H1 (cell line): ENCODE data around the gene VPREB1. TPM values are rescaled to one million over a fixed set of nuclear protein-coding genes. Genes with fewer than 3 reads are reported as not detected.

Source experiments
- CTCF ChIA-PET: fragments of 300-600 bp; sonication (Branson Sonifier 250); formaldehyde crosslinking; loops from one replicate; lab custom pipeline; 2021; ENCODE audit not compliant: partially characterized antibody; lab: Charles Lee
- POLR2A ChIA-PET: fragments of 300-600 bp; sonication (Branson Sonifier 250); formaldehyde crosslinking; loops from one replicate; lab custom pipeline; 2021; ENCODE audit warnings: inconsistent platforms; ENCODE audit not compliant: partially characterized antibody; lab: Charles Lee
- DNase-seq, 2 experiments: peaks; one replicate each; pipeline versions ENCODE4 v3.0.0 to v3.0.0-alpha.2; 2010 to 2022; ENCODE audit warnings: low spot score in 2 of 2, low read depth in 1 of 2, mixed read lengths in 1 of 2
- FAIRE-seq: peaks from 2 replicates; lab custom pipeline; 2011; peaks lifted over from hg19 to GRCh38; lab: Jason Lieb, UNC
- H2AFZ ChIP-seq: 2 replicates; pipeline ENCODE4 v1.8.1; 2012; ENCODE audit warnings: low read length, inconsistent platforms
- H2AK5ac ChIP-seq: 2 replicates; pipeline ENCODE4 v1.6.1; 2013; ENCODE audit warnings: low read depth, low read length
- H2BK120ac ChIP-seq: replicated peaks from 2 replicates; pipeline ENCODE3; 2013; ENCODE audit warnings: low read depth, low read length, inconsistent platforms
- H2BK12ac ChIP-seq: 2 replicates; pipeline ENCODE4 v1.6.1; 2013; ENCODE audit warnings: low read depth, low read length
- H2BK15ac ChIP-seq: 2 replicates; pipeline ENCODE4 v1.6.1; 2013; ENCODE audit warnings: low read length
- H2BK20ac ChIP-seq: 2 replicates; pipeline ENCODE4 v1.6.1; 2013; ENCODE audit warnings: low read length
- H2BK5ac ChIP-seq: 2 replicates; pipeline ENCODE4 v1.6.1; 2013; ENCODE audit warnings: low read depth, low read length
- H3K14ac ChIP-seq: 2 replicates; pipeline ENCODE4 v1.6.1; 2013; ENCODE audit warnings: inconsistent platforms; ENCODE audit not compliant: insufficient read length
- H3K18ac ChIP-seq: 2 replicates; pipeline ENCODE4 v1.6.1; 2013; ENCODE audit warnings: low read length; ENCODE audit errors: extremely low read depth
- H3K23ac ChIP-seq: 2 replicates; pipeline ENCODE4 v1.6.1; 2013; ENCODE audit warnings: inconsistent platforms; ENCODE audit not compliant: insufficient read length
- H3K23me2 ChIP-seq: 2 replicates; pipeline ENCODE4 v1.6.1; 2013; ENCODE audit warnings: low read depth, low read length
- H3K27ac ChIP-seq: 2 replicates; pipeline ENCODE4 v1.6.1; 2011; ENCODE audit warnings: low read depth, low read length, inconsistent platforms
- H3K27me3 ChIP-seq, 4 experiments: replicated peaks in 1 of 4; 1 replicate in 1 of 4; 2 replicates in 3 of 4; pipeline versions ENCODE4 v1.6.1 to v1.8.1; 2011 to 2013; ENCODE audit warnings: low read length in 3 of 4, mild to moderate bottlenecking in 3 of 4, inconsistent platforms in 2 of 4, mixed read lengths in 2 of 4, moderate library complexity in 1 of 4; ENCODE audit not compliant: control insufficient read depth in 3 of 4, insufficient read depth in 3 of 4; ENCODE audit errors: extremely low read depth in 1 of 4
- H3K36me3 ChIP-seq, 4 experiments: 2 replicates each; pipeline versions ENCODE4 v1.6.1 to v1.8.1; 2011 to 2013; ENCODE audit warnings: mild to moderate bottlenecking in 4 of 4, low read length in 3 of 4, moderate library complexity in 2 of 4, control low read depth in 1 of 4, inconsistent platforms in 1 of 4; ENCODE audit not compliant: insufficient read depth in 4 of 4, control insufficient read depth in 2 of 4
- H3K4ac ChIP-seq: replicated peaks from 2 replicates; pipeline ENCODE3; 2013; ENCODE audit warnings: low read length, low read depth, mixed read lengths, inconsistent platforms; ENCODE audit not compliant: insufficient read length
- H3K4me1 ChIP-seq, 4 experiments: replicated peaks in 1 of 4; 1 replicate in 1 of 4; 2 replicates in 3 of 4; pipeline versions ENCODE4 v1.6.1 to v1.8.1; 2011 to 2013; ENCODE audit warnings: low read length in 3 of 4, inconsistent platforms in 2 of 4, mixed read lengths in 1 of 4; ENCODE audit not compliant: insufficient read depth in 4 of 4, control insufficient read depth in 3 of 4
- H3K4me2 ChIP-seq, 2 experiments: 2 replicates each; pipeline versions ENCODE4 v1.6.1 to v1.8.1; 2011 to 2013; ENCODE audit warnings: low read depth in 2 of 2, low read length in 2 of 2, control low read depth in 1 of 2, inconsistent platforms in 1 of 2, mild to moderate bottlenecking in 1 of 2; ENCODE audit not compliant: insufficient read depth in 1 of 2
- H3K4me3 ChIP-seq, 4 experiments: fragments of 200-600, 300-600 bp in 1 of 4; sonication (generic), shearing (Covaris generic), sonication (Bioruptor Twin) in 1 of 4; 2 replicates each; pipeline versions ENCODE4 v1.5.1 to v1.8.1; 2011 to 2016; ENCODE audit warnings: low read length in 4 of 4, low read depth in 3 of 4, control low read depth in 2 of 4, inconsistent platforms in 2 of 4, mild to moderate bottlenecking in 2 of 4, mixed read lengths in 1 of 4, moderate library complexity in 1 of 4; ENCODE audit not compliant: insufficient read depth in 2 of 4; ENCODE audit errors: extremely low read depth in 1 of 4
- H3K56ac ChIP-seq: replicated peaks from 2 replicates; pipeline ENCODE3; 2013; ENCODE audit warnings: low read depth, mild to moderate bottlenecking, mixed read lengths, low read length, inconsistent platforms; ENCODE audit not compliant: insufficient read length
- H3K79me1 ChIP-seq: 2 replicates; pipeline ENCODE4 v1.6.1; 2013; ENCODE audit warnings: low read depth, low read length, control low read depth
- H3K79me2 ChIP-seq, 2 experiments: 2 replicates each; pipeline versions ENCODE4 v1.6.1 to v1.8.1; 2012 to 2013; ENCODE audit warnings: low read length in 2 of 2, mild to moderate bottlenecking in 2 of 2, inconsistent platforms in 1 of 2; ENCODE audit not compliant: insufficient read depth in 2 of 2, control insufficient read depth in 1 of 2
- H3K9ac ChIP-seq, 4 experiments: replicated peaks in 1 of 4; 1 replicate in 1 of 4; 2 replicates in 3 of 4; pipeline versions ENCODE4 v1.6.1 to v1.8.1; 2011 to 2013; ENCODE audit warnings: low read depth in 3 of 4, low read length in 3 of 4, control low read depth in 2 of 4, mild to moderate bottlenecking in 2 of 4, moderate library complexity in 2 of 4, inconsistent platforms in 1 of 4; ENCODE audit errors: extremely low read depth in 1 of 4
- H3K9me3 ChIP-seq, 2 experiments: 2 replicates each; pipeline versions ENCODE4 v1.6.1 to v1.8.1; 2012 to 2013; ENCODE audit warnings: mild to moderate bottlenecking in 2 of 2, moderate library complexity in 2 of 2, control low read depth in 1 of 2, inconsistent platforms in 1 of 2, low read depth in 1 of 2, low read length in 1 of 2, mixed read lengths in 1 of 2; ENCODE audit not compliant: insufficient read depth in 2 of 2
- H4K20me1 ChIP-seq, 2 experiments: replicated peaks in 1 of 2; 2 replicates each; pipeline versions ENCODE3 to v1.8.1; 2011 to 2013; ENCODE audit warnings: inconsistent platforms in 2 of 2, low read length in 2 of 2, mild to moderate bottlenecking in 1 of 2; ENCODE audit not compliant: insufficient read depth in 2 of 2, control insufficient read depth in 1 of 2
- H4K5ac ChIP-seq: 2 replicates; pipeline ENCODE4 v1.6.1; 2013; ENCODE audit warnings: low read length, low read depth, mixed read lengths, inconsistent platforms; ENCODE audit not compliant: insufficient read length
- H4K8ac ChIP-seq: 2 replicates; pipeline ENCODE4 v1.8.0; 2013; ENCODE audit warnings: mild to moderate bottlenecking, moderate library complexity, low read length, inconsistent platforms; ENCODE audit not compliant: insufficient read depth; ENCODE audit errors: extremely low read depth
- H4K91ac ChIP-seq: replicated peaks from 2 replicates; pipeline ENCODE3; 2013; ENCODE audit warnings: low read length, mixed read lengths, inconsistent platforms; ENCODE audit not compliant: insufficient read length
- CBX8 ChIP-seq: fragments of 300-800, 300-1000 bp; sonication (generic); IDR thresholded peaks from 2 replicates; pipeline ENCODE4 v1.7.1; 2016; ENCODE audit warnings: low read depth, low read length, borderline replicate concordance
- EZH2 ChIP-seq: fragments of 200-600 bp; sonication (generic); IDR thresholded peaks from 2 replicates; pipeline ENCODE4 v1.7.1; 2012; ENCODE audit warnings: low read depth, mild to moderate bottlenecking, moderate library complexity, low read length, inconsistent platforms; ENCODE audit not compliant: severe bottlenecking
- JUN ChIP-seq: IDR thresholded peaks from 2 replicates; pipeline ENCODE4 v1.6.1; 2011; ENCODE audit warnings: low read depth, mild to moderate bottlenecking, improper control_type of control experiment, low read length
- KDM5A ChIP-seq: fragments of 200-600 bp; IDR thresholded peaks from 2 replicates; pipeline ENCODE4 v1.7.1; 2012; ENCODE audit warnings: mild to moderate bottlenecking, low read length, inconsistent platforms, mixed read lengths
- POU5F1 ChIP-seq: IDR thresholded peaks from 2 replicates; pipeline ENCODE4 v1.6.1; 2011; ENCODE audit warnings: low read depth, mild to moderate bottlenecking, low read length, moderate library complexity
- RXRA ChIP-seq: IDR thresholded peaks from 2 replicates; pipeline ENCODE4 v1.6.1; 2011; ENCODE audit warnings: low read depth, mild to moderate bottlenecking, low read length, moderate library complexity; ENCODE audit not compliant: insufficient read depth
- SIN3A ChIP-seq, 2 experiments: IDR thresholded peaks in 1 of 2; conservative IDR thresholded peaks in 1 of 2; 2 replicates each; pipeline ENCODE4 v1.6.1; 2011 to 2012; ENCODE audit warnings: low read length in 2 of 2, improper control_type of control experiment in 1 of 2, low read depth in 1 of 2, mild to moderate bottlenecking in 1 of 2
- TAF7 ChIP-seq: optimal IDR thresholded peaks from 2 replicates; pipeline ENCODE3; 2011; ENCODE audit warnings: low read depth, mild to moderate bottlenecking, inconsistent platforms, low read length, moderate library complexity, borderline replicate concordance
- WGBS, 2 experiments: shearing (Covaris generic) in 1 of 2; methylation state at CpG; one replicate each; pipeline versions ENCODE4 v1.1.6 to v1.1.7; 2013 to 2015; ENCODE audit warnings: low lambda C conversion rate in 2 of 2, mixed read lengths in 2 of 2, inconsistent platforms in 1 of 2, low coverage in 1 of 2, missing lambda C conversion rate in 1 of 2; ENCODE audit not compliant: insufficient replicate concordance in 2 of 2, insufficient coverage in 1 of 2, insufficient read length in 1 of 2; ENCODE audit errors: extremely low coverage in 1 of 2, missing lambda C conversion rate in 1 of 2; 5-methylcytosine and 5-hydroxymethylcytosine counted together
- polyA plus RNA-seq, 7 experiments: library from polyadenylated mRNA; depleted of rRNA in 3 of 7; stranded (reverse) in 5 of 7; unstranded in 2 of 7; fragments of >200 nt in 5 of 7; fragments of 200-250 nt in 2 of 7; gene quantifications; 1 replicate in 5 of 7; 2 replicates in 1 of 7; 4 replicates in 1 of 7; pipeline versions ENCODE4 v1.2.1 to v1.2.3, GENCODE V29; 2011 to 2013; ENCODE audit warnings: missing spikeins in 2 of 7, mixed read lengths in 2 of 7
- total RNA-seq: library from RNA; stranded (reverse); fragmentation: NEBNext Ultra II Directional; extraction: Animal tissue kit (Norgen Biotek cat#: 25700); gene quantifications from 2 replicates; pipeline ENCODE4 v1.2.1, GENCODE V29; 2021
- TF ChIP-seq, protein P1 (sequence below), 3 experiments: IDR thresholded peaks; 1 replicate in 2 of 3; 2 replicates in 1 of 3; pipeline versions ENCODE4 v1.5.1 to v1.6.1; 2011; ENCODE audit warnings: low read length in 3 of 3, mild to moderate bottlenecking in 3 of 3, inconsistent platforms in 2 of 3, low read depth in 1 of 3, moderate library complexity in 1 of 3; ENCODE audit not compliant: insufficient read depth in 1 of 3; ENCODE audit errors: control extremely low read depth in 1 of 3
- TF ChIP-seq, protein P2 (sequence below): IDR thresholded peaks from 2 replicates; pipeline ENCODE4 v1.6.1; 2012; ENCODE audit warnings: inconsistent platforms

VPREB1 gene
- total and polyA plus RNA-seq, 2 of the 8 experiments (the other 6 are each of a cell fraction or from before 2014, with no cell fraction given): not detected

DNA sequence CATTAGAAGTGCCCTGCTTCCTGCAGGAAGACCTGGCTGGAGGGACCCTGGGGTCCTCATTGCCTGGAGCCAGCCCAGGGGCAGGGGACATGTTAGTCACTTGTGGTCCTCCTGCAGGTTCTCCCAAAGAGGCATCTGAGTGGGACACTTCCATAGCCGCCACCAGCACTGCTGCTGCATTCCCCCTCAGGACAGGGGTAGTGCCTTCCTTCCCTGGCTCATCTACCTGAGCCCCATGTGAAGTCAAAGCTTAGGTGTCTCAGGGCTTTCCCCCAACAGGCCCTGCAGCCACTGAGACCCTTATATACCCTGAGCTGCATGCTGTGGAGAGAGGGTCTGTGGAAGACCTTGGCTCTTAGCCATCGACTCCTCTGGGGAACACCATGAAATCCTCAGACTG lies 45.0 kb upstream of the VPREB1 start:
- Histone ChIP-seq H3K4me1 (no peaks in the 10 kb centered on the region), H3K14ac (no peak overlapping the region), H2BK120ac (no peak overlapping the region), H3K9ac (no peak overlapping the region), H2BK5ac (no peak overlapping the region), H2BK20ac (no peak overlapping the region), H4K91ac (no peak overlapping the region), H3K79me1 (no peaks in the 10 kb centered on the region), H2AK5ac (0 out of 2 replicates have a peak overlapping the region, but pooled peaks have one; percentile 33), H4K20me1 (peaks cover 3 to 11% of the 10 kb centered on the region in 2 experiments), H4K5ac (no peak overlapping the region), H3K4me3 (no peak overlapping the region), H4K8ac (no peak overlapping the region; the same call in 1 of the 2 replicates), H3K9me3 (no peaks in the 10 kb centered on the region; a peak in 1 of 4 replicates), H3K79me2 (no peaks in the 10 kb centered on the region), H3K27me3 (peaks cover 89 to 98% (median 94%) of the 10 kb centered on the region in 4 experiments), H2BK15ac (no peak overlapping the region), H3K23ac (no peak overlapping the region), H2BK12ac (no peak overlapping the region), H3K27ac (no peak overlapping the region), H3K36me3 (no peaks in the 10 kb centered on the region), H3K23me2 (no peaks in the 10 kb centered on the region), H3K4ac (no peak overlapping the region), H3K4me2 (no peak overlapping the region), H2AFZ (no peak overlapping the region), H3K18ac (no peak overlapping the region), H3K56ac (no peak overlapping the region)
- WGBS, 2 experiments: 75% methylated on average over 2 of the region's 2 CpGs; no CpG with 5 or more reads in 1 of the 2 experiments
- ChIA-PET POLR2A (no interaction called here), CTCF (interaction anchor here (0.6 to 4.8 kb wide), 12 partner anchors 11 to 168 kb away, joined by 3 to 46 read pairs (median 10); no protein-coding TSS in a partner anchor)
- DNase-seq: no peak
- FAIRE-seq: no peak
- TF ChIP-seq, protein P1, sequence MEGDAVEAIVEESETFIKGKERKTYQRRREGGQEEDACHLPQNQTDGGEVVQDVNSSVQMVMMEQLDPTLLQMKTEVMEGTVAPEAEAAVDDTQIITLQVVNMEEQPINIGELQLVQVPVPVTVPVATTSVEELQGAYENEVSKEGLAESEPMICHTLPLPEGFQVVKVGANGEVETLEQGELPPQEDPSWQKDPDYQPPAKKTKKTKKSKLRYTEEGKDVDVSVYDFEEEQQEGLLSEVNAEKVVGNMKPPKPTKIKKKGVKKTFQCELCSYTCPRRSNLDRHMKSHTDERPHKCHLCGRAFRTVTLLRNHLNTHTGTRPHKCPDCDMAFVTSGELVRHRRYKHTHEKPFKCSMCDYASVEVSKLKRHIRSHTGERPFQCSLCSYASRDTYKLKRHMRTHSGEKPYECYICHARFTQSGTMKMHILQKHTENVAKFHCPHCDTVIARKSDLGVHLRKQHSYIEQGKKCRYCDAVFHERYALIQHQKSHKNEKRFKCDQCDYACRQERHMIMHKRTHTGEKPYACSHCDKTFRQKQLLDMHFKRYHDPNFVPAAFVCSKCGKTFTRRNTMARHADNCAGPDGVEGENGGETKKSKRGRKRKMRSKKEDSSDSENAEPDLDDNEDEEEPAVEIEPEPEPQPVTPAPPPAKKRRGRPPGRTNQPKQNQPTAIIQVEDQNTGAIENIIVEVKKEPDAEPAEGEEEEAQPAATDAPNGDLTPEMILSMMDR (IDR thresholded peaks at IDR 0.05; ENCODE audit: control extremely low read depth in 1 of 3, insufficient read depth in 1 of 3, low read depth in 1 of 3, low read length in 3 of 3): no peak
- TF ChIP-seq TAF7 (no peak), CBX8 (no peak), RXRA (no peak), POU5F1 (no peak), SIN3A (conservative IDR thresholded peaks at IDR 0.05 in 1 of 2, IDR thresholded peaks at IDR 0.05 in 1 of 2; ENCODE audit: low read depth in 1 of 2, low read length in 2 of 2) (no peak), KDM5A (no peak), JUN (no peak), EZH2 (no peak)
- TF ChIP-seq, protein P2, sequence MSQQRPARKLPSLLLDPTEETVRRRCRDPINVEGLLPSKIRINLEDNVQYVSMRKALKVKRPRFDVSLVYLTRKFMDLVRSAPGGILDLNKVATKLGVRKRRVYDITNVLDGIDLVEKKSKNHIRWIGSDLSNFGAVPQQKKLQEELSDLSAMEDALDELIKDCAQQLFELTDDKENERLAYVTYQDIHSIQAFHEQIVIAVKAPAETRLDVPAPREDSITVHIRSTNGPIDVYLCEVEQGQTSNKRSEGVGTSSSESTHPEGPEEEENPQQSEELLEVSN: no peak
